Sigmoid colon (tissue), 7 donors: ENCODE data around the gene MYT1. TPM values are rescaled to one million over a fixed set of nuclear protein-coding genes. Genes with fewer than 3 reads are reported as not detected.

Experiments
- DNase-seq: peaks from one replicate; pipeline ENCODE4 v3.0.0-alpha.2; 2019
- H3K27ac ChIP-seq, 4 donors: fragments of 200-600 bp; sonication (generic); one replicate each; pipeline ENCODE4 v1.5.1; 2016 to 2019; ENCODE audit warnings: mild to moderate bottlenecking in 1 of 4
- H3K27me3 ChIP-seq, 3 donors: fragments of 200-600 bp; sonication (generic); one replicate each; pipeline ENCODE4 v1.5.1; 2019; ENCODE audit warnings: mild to moderate bottlenecking in 1 of 3
- H3K36me3 ChIP-seq, 4 donors: fragments of 200-600 bp; sonication (generic); one replicate each; pipeline ENCODE4 v1.5.1; 2016 to 2019
- H3K4me1 ChIP-seq, 4 donors: fragments of 200-600 bp; sonication (generic); one replicate each; pipeline ENCODE4 v1.5.1; 2017 to 2019
- H3K4me3 ChIP-seq, 4 donors: fragments of 200-600 bp; sonication (generic); one replicate each; pipeline ENCODE4 v1.5.1; 2017 to 2019; ENCODE audit warnings: mild to moderate bottlenecking in 2 of 4, moderate library complexity in 1 of 4
- H3K9me3 ChIP-seq, 4 donors: fragments of 200-600 bp in 3 of 4; sonication (generic) in 3 of 4; one replicate each; pipeline versions ENCODE4 v1.5.1 to v1.6.1; 2013 to 2019
- EP300 ChIP-seq, 4 donors: sonication (generic); formaldehyde crosslinking; IDR thresholded peaks; one replicate each; pipeline ENCODE4 v1.6.1; 2017; ENCODE audit warnings: antibody characterized with exemption in 4 of 4
- POLR2A ChIP-seq, 2 donors: fragments of 450-650 bp; IDR thresholded peaks; one replicate each; pipeline ENCODE4 v1.6.1; 2016; ENCODE audit warnings: antibody characterized with exemption in 2 of 2, mild to moderate bottlenecking in 2 of 2, moderate library complexity in 2 of 2
- POLR2AphosphoS5 ChIP-seq, 4 donors: sonication (generic); formaldehyde crosslinking; IDR thresholded peaks; one replicate each; pipeline ENCODE4 v1.6.1; 2017; ENCODE audit warnings: antibody characterized with exemption in 4 of 4
- WGBS, 2 donors: extraction: QIAGEN DNeasy Blood & Tissue Kit; methylation state at CpG; one replicate each; pipeline ENCODE4 v1.1.7; 2013; 5-methylcytosine and 5-hydroxymethylcytosine counted together
- intact Hi-C: fragments of 100-400 bp; cut with DNase I; formaldehyde crosslinking; loops from one replicate; pipeline ENCODE4 v1.15.1; 2023
- polyA plus RNA-seq, 3 donors: library from polyadenylated mRNA; stranded (reverse); fragments of 200-250 nt; gene quantifications; one replicate each; pipeline ENCODE4 v1.2.3, GENCODE V29; 2013
- total RNA-seq, 4 donors: library from RNA; depleted of rRNA; stranded (reverse); fragments of >200 nt; gene quantifications; one replicate each; pipeline ENCODE4 v1.1.0, GENCODE V29; 2016
- TF ChIP-seq, protein P1 (sequence below), 4 experiments: fragments of 450-650 bp in 3 of 4; fragments of 200-600 bp in 1 of 4; IDR thresholded peaks; one replicate each; pipeline ENCODE4 v1.5.1; 2016 to 2019; ENCODE audit warnings: antibody characterized with exemption in 4 of 4, mild to moderate bottlenecking in 3 of 4, moderate library complexity in 2 of 4
- donor health status: healthy with polysubstance abuse.
- donor health status: Bipolar disorder and iron deficiency.
- donor health status: healthy.

Gene MYT1
- total and polyA plus RNA-seq, 7 donors: under 0.01 to 1.1 (median 0.27) TPM; not detected in 2

DNA sequence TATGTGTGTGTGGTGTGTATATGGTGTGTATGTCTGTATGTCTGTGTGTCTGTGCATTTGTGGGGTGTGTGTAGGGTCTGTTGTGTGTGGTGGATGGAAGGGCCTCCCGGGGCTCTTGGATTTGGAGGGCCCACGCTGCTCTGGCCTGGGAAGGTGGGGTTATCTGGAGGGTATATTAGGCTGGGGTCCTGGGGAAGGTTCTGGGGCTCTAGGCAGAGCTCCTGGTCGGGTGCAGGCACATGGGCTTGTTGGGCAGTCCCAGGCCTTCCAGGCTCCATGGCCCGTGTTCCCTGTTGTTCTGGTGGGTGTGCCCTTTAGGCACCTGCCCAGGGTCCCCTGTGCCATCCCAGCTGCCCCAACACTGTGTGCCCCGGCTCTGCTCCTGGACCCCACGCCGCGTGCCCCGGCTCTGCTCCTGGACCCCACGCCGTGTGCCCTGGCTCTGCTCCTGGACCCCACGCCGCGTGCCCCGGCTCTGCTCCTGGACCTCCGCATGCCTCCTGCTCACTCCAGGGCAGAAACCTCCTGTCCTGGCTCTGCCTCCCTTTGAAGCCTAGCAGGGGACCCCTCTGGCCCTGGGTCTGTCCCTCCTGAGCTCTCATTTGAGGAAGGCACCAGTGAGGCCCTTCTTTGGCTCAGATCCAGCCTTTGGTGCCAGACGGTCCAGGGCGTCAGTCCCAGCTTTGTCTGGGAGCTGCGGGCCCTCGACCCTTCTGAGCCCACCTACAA lies 10.2 kb upstream of the MYT1 start:
- 87 to 89% methylated on average over 20 of the region's 20 CpGs for WGBS, 2 donors
- Histone ChIP-seq H3K4me3 (no peak overlapping the region), H3K9me3 (no peaks in the 10 kb centered on the region), H3K27ac (no peak overlapping the region), H3K4me1 (no peaks in the 10 kb centered on the region), H3K36me3 (no peaks in the 10 kb centered on the region), H3K27me3 (peaks cover 2 to 42% (median 25%) of the 10 kb centered on the region in 3 donors)
- peak; percentile 39 for DNase-seq
- TF ChIP-seq POLR2A (IDR thresholded peaks at IDR 0.05): no peak
- TF ChIP-seq POLR2AphosphoS5 (IDR thresholded peaks at IDR 0.05): no peak
- TF ChIP-seq EP300 (IDR thresholded peaks at IDR 0.05): no peak
- TF ChIP-seq, protein P1, sequence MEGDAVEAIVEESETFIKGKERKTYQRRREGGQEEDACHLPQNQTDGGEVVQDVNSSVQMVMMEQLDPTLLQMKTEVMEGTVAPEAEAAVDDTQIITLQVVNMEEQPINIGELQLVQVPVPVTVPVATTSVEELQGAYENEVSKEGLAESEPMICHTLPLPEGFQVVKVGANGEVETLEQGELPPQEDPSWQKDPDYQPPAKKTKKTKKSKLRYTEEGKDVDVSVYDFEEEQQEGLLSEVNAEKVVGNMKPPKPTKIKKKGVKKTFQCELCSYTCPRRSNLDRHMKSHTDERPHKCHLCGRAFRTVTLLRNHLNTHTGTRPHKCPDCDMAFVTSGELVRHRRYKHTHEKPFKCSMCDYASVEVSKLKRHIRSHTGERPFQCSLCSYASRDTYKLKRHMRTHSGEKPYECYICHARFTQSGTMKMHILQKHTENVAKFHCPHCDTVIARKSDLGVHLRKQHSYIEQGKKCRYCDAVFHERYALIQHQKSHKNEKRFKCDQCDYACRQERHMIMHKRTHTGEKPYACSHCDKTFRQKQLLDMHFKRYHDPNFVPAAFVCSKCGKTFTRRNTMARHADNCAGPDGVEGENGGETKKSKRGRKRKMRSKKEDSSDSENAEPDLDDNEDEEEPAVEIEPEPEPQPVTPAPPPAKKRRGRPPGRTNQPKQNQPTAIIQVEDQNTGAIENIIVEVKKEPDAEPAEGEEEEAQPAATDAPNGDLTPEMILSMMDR (IDR thresholded peaks at IDR 0.05): no peak
- intact Hi-C loops: no loop called here

DNA sequence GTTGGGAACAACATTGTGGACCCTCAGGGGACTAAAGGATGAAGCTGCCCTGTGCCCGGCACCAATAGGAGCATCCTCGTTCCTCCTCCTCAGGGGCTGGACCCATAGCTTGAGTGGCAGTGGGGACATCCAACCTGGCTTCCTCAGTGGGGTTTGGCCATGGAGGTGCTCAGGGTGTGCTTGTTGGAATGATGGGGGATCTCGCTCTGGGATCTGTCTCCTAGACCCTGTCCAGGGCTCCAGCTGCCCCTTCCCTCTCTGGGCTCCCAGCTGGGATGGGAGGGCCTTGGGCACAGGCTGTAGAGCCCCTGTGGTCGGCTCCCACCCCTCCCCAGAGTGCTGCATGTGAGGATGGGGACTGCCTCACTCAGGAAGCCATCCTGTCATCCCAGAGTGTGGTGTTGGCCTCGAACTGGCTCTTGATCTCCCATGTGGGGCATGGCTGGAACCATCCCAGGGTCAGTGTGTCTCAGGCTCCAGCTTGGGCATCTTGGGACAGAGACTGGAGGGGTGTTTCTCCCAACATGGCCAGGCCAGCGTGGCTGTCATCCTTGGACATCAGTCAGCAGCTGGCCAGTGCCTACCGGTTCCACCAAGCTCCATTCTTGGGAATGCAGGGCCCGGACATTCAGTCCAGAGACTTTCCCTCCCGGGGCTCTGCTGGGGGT lies 9.5 kb upstream of the MYT1 start:
- Histone ChIP-seq H3K27me3 (peaks cover 9 to 49% (median 32%) of the 10 kb centered on the region in 3 donors), H3K27ac (no peak overlapping the region), H3K4me3 (no peak overlapping the region), H3K9me3 (no peaks in the 10 kb centered on the region), H3K36me3 (no peaks in the 10 kb centered on the region), H3K4me1 (no peaks in the 10 kb centered on the region)
- DNase-seq: peak; percentile 33
- 74 to 76% methylated on average over 9 of the region's 9 CpGs for WGBS, 2 donors
- intact Hi-C loops: no loop called here
- TF ChIP-seq POLR2AphosphoS5 (IDR thresholded peaks at IDR 0.05) (no peak), POLR2A (IDR thresholded peaks at IDR 0.05) (no peak), EP300 (IDR thresholded peaks at IDR 0.05) (no peak)
- TF ChIP-seq, protein P1 (IDR thresholded peaks at IDR 0.05): no peak

DNA sequence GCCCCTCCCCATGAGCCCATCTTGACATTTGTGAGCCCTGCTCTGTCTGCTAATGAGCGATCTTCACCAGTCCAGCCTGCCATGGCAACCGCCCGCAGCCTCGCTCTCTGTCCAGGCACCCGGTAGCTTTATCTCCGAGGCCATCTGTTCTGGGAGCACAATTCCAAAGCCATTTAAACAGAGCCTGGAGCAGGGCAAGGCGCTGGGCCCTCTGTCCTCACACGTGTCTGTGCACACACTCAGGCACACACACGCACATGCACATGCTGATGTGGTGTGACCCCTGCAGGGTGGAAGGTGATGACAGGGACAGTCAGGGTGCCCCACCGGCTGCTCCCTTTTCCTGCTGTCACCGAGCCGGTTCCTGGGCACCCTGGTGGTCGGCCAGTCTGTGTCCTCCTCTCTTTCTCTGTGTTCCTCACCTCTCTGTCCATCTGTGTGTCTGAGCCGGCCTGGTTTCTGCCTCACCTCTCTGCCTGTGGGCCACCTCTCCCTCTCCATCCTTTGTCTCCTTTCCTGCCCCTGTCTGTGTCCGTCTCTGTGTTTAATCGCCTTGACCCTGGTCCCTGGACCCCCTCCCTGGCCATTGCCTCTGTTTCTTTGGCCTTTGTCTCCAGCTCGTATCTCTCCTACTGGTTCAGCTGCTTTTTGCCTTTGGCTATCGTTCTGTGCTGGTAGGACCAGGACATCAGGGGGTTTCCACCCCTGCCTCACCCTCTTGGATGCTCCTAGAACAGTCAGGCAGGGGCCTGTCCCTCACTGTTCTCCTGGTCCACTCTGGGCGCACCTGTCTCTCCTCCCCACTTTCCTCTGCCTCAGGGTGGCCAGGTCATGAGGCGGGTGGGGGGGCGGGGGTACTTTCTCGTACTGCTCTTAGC lies 8.8 kb upstream of the MYT1 start:
- no peaks in the 10 kb centered on the region for H3K36me3 ChIP-seq
- H3K27me3 ChIP-seq: peaks cover 14 to 57% (median 39%) of the 10 kb centered on the region in 3 donors
- peak; percentile 49 for DNase-seq
- H3K4me1 ChIP-seq: no peaks in the 10 kb centered on the region
- H3K4me3 ChIP-seq: no peak overlapping the region
- H3K27ac ChIP-seq: no peak overlapping the region
- intact Hi-C loops: no loop called here
- no peaks in the 10 kb centered on the region for H3K9me3 ChIP-seq
- TF ChIP-seq, protein P1 (IDR thresholded peaks at IDR 0.05): no peak
- TF ChIP-seq POLR2AphosphoS5 (IDR thresholded peaks at IDR 0.05) (no peak), POLR2A (IDR thresholded peaks at IDR 0.05) (no peak), EP300 (IDR thresholded peaks at IDR 0.05) (no peak)
- 67 to 78% methylated on average over 22 of the region's 22 CpGs for WGBS, 2 donors

DNA sequence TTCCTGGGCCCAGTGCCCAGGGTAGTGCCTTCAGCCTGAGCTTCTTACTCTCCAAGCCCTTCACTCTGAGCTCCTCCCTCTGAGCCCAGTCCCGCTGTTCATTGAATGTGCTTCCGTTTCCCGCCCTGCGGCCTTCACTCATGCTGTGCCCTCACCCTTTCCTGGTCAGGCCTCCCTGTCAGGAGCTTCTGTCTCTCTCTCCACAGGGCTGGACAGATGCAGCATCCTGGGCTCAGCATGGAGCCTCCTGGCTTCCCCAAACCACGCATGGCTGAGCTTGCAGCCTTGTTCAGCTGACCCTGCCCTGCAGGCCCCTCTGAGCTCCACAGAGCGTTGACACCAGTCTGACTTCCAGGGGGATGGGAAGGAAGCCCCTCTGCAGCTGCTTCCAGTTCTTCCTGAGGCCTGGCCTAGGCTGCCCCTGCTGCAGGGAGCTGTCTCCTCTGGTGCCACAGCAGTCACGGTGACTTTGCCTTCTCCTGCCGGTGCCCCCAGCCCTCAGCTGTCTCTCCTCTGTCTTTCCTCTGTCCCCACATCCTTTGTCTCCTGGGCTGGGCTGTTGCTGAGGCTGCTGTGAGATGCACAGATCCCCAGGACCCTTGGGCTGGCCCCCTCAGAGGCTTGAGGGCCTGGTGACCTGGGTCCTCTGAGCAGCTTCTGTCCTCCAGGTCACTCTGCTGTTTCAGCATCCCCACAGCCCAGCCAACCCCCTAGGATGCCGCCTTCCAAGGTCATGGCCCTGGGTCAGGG lies 7.9 kb upstream of the MYT1 start:
- Histone ChIP-seq H3K4me3 (no peak overlapping the region), H3K36me3 (no peaks in the 10 kb centered on the region), H3K9me3 (no peaks in the 10 kb centered on the region), H3K27ac (no peak overlapping the region), H3K27me3 (peaks cover 15 to 65% (median 47%) of the 10 kb centered on the region in 3 donors), H3K4me1 (no peaks in the 10 kb centered on the region)
- intact Hi-C loops: no loop called here
- DNase-seq: peak; percentile 44
- WGBS, 2 donors: 61 to 72% methylated on average over 9 of the region's 9 CpGs
- TF ChIP-seq EP300 (IDR thresholded peaks at IDR 0.05): no peak
- no peak for TF ChIP-seq POLR2A (IDR thresholded peaks at IDR 0.05)
- TF ChIP-seq, protein P1 (IDR thresholded peaks at IDR 0.05): no peak
- TF ChIP-seq POLR2AphosphoS5 (IDR thresholded peaks at IDR 0.05): no peak
